Stimulated activated CD4-positive, alpha-beta T cell treated with anti-CD3 and anti-CD28 coated beads, Interleukin-1b, Interleukin-23, amount 100 ng/mL, for 1 hour (primary cell): ENCODE data around the gene SYNGR1.
"Not testable (repeated sequence)": the region's sequence is repeated elsewhere in the genome, so short reads cannot be mapped to it uniquely, and the experiment has no call there.

Experiments used
- DNase-seq, 2 donors: peaks; one replicate each; pipeline ENCODE4 v3.0.0-alpha.2; 2020; ENCODE audit warnings: low read depth in 2 of 2

SYNGR1 gene

DNA sequence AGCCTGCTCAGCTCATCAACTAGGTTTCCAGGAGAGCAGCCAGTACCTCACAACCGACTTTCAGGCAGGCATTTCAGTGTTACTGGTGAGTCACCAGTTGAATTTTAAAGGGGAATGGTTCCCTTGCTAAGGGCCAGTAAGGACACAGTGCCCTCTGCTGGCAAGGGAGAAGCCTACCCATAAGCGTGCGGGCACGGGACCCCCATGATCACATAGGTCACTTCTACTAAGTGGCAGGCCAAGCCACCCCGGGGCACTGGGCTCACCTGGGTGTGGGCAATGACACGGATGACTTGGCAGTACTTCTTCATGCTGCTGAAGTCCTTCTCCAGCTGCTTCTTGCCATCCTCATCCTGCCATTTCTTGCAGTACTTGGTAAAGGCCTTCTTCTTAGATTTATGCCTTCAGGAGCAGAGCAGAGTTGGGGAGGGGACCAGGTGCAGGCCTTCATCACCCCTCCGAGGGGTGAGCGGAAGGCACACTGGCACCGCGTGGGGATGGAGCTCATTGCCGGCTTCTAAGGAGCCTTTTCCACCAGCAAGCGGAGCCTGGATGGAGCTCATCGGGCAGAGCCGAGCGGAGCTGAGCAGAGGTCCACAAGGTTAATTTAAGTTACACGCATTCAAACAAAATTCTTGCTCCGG, 33.2 kb upstream of the SYNGR1 start:
- peak; percentile 46 to 56 for DNase-seq

DNA sequence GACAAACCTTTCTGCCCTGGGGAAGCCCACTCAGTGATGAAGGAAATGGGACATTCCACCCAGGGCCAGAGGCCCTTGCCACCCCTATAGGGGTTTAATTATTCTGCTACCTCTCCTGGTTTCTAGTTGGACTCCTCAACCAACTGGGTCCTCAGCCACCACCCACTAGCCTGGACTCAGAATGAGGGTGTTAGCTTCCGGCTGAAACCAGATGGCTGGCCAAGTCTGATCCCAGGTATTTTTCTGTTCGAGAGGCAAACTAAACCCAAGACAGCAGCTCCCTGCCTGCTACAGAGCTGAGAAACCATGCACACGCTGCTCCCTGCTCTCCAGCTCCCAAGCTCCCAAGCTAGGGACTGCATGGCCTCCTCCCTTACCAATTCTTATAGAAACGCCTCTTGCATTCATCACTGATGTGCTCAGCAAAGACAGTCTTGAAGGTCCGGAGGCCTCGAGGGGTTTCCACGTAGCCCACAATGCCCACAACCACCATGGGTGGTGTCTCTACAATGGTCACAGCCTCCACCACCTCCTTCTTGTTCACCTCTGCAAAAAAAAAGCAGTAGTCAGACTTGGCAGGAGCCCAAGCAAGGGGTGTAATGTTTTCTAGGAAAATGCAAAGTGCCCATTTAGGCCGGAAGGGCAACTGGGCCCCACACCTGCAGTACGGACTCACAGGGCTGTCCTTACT, 32.6 kb upstream of the SYNGR1 start:
- DNase-seq, result no peak

DNA sequence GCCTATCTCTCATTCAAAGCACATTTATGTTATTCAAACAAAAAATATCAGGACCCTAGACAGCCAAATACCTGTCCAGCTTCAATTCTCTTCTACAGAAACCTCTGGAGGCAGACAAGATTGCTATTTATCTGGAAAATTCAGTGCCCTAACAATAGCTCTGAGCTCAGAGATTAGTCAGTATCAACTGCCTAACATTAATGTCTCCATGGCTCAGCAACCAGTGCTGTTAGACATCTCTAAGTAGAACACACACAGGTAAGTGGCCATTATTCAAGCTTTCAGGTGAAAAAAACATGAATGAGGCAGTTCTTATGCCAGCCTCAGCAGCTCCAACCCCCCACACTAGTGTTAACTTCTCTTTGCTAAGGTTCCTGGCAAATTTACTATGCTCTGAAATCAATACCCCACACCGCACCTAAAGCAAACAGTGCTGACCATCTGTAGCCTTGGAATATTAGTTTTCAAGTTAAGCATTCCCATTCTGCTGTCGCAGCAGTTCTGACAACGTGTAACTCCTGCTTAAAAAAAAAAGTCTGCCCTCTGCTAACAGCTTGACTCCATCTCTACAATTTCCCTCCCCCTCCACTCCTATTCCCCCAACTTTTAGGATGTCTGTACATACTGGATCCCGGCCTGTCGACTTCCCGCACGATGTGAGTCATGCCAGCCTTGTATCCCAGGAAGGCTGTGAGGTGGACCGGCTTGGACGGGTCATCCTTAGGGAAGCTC, 31.9 kb upstream of the SYNGR1 start:
- DNase-seq, result no peak

DNA sequence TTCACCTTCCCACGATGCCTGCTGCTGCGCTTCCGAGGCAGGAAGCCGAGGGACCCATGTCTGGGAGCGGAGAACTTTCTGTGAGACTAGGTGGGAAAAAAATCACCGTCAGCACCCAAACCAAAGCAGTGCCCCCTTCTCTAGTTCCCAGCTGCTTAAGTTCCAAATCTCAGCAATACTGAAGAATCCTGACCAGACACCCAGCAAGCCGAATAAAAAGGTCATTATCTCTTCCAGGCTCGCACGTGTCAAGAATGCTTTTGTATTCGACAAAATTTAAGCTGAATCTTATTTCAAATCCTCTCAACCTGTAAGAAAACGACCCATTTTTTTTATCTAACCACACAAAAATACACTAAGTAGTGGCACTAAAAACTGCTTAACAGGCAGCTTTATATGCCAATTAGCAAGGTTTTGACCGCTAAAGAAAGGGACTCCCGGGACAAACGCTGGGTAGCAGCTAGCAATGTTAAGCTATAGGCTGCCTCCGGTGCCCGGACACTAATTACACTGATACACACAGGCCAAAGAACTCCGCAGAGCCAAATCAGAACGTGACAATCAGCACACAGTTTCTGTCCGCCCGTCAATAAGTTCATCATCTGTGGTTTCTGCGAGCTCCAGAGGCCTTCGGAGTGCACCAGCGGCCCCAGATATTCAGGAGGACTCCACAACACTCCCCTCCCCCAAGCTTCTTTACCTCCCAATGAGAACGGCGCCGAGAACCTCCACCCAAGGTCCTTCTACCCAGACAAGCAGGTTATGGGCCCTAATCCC, 31.1 kb upstream of the SYNGR1 start:
- DNase-seq, result no peak

DNA sequence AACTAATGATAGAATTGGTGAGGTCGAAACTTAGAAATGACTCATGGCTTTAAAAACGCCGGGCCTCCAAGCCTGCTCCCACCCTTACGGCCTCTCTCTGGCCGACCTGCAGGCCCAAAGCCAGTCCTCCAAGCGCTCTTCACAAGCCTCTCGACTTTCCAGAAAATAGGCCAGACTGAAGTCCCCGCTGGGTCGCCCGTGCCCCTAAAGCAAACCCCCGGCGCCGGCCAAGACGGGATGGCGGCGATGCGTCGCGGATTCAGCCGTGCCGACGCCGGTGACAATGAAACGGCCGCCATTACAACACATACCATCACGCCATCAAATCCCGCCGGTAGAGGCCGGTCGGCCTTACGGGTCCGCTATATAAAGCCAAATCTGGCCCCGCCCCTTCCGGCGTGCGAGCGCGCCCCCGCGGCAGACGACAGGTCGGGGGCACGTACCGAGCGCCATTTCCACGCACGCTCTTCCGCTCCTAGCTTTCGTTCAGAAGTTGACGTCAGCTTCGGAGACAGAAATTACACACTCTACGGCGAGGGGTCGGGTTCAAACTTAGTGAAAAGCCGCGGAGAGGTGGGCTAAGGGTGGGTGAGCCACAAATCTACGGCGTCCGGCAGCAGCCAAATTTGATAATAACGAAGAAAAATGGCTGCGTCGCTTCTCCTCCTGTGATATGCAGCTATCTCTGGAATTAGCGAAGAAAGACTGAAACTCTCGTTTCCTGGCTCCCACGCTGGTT, 30.3 kb upstream of the SYNGR1 start, which contains the start of gene RPL3:
Gene RPL3, minus strand, starts transcription at position 340 of the 739 bp plus-strand sequence. Its CDS starts 26 bp downstream, at position 314.
- DNase-seq, result peak; percentile 95 to 97

DNA sequence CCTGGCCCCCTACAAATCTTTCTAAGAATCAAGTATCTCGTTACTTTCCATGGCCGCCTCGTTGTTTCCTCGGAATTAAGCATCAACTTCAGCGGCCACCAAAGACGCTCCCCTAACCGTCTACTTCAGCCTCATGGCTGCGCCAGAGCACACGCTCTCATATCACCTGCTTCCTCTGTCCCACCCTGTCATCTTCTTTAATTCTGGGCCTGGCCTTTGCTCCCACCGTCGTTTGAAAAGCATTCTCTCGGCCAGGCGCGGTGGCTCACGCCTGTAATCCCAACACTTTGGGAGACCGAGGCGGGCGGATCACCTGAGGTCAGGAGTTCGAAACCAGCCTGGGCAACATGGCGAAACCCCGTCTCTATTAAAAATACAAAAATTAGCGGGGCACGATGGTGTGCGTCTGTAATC, 29.2 kb upstream of the SYNGR1 start:
- DNase-seq, result not testable (repeated sequence)

DNA sequence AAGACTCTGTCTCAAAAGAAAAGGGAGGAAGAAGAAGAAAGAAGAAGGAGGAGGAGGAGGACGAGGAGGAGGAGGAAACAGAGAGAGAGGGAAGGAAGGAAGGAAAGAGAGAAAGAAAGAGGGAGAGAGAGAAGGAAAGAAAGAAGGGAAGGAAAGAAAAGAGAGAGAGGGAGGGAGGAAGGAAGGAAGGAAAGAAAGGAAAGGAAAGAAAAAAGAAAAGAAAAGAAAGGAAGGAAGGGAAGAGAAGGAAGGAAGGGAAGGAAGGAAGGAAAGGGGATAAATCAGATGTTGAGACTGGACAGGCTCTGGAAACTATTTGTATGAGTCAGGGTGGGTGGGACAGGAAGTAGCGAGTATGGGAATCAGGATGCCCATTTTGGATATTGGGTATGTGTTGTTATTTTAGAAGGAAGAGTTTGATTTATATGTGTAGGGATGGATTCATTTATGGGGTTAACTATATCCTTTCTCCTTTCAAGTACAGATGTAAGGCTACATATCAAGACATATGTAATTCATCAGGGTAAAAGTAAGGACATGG, 24.3 kb upstream of the SYNGR1 start:
- no peak for DNase-seq

DNA sequence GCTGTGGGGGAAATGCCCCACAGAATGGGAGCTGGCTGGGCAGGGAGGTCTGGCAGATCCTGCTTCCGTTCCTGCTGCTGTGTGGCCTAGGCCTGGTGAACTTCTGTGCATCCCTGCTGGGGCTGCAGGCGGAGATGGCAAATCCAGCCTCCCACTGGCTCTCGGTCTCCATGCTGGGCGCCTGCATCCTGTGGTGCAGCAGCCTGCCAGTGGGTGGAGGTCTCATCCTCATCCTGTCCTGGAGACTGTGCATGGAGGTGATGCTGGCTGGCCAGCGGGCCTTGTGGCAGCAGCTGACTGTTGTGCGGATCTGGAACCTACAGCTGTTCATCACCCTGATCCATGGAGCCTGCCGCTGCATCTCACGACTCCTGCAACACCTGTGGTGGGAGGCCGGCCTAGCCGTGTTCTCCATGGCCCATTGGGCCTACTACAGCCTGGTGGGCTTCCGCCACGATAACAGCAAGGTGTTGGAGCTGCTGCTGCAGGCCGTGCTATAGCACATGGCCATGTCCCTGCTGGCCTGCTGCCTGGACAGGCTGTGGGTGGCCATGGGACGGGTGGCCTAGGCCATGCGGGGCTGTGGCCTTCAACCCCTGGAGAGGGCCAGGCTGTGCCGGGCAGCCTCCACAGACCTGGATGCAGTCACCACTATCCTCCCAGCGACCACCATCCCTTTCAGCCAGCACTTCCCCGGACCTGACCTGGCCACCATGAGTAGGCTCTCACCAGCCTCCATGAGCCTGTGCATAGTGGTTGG, 21.6 kb upstream of the SYNGR1 start:
- DNase-seq, result no peak

DNA sequence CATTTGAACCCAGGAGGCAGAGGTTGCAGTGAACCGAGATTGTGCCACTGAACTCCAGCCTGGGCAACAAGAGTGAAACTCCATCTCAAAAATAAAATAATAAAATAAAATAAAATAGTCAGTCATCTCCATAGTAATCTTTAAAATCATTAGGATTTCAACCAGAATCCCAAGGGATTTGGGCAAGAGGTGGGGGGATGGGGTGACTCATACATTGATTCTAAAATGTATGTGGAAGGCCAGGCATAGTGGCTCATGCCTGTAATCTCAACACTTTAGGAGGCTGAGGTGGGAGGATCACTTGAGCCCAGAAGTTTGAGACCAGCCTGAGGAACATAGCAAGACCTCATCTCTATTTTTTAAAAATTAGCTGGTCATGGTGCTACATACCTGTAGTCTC, 19.2 kb upstream of the SYNGR1 start:
- DNase-seq, result not testable (repeated sequence)

DNA sequence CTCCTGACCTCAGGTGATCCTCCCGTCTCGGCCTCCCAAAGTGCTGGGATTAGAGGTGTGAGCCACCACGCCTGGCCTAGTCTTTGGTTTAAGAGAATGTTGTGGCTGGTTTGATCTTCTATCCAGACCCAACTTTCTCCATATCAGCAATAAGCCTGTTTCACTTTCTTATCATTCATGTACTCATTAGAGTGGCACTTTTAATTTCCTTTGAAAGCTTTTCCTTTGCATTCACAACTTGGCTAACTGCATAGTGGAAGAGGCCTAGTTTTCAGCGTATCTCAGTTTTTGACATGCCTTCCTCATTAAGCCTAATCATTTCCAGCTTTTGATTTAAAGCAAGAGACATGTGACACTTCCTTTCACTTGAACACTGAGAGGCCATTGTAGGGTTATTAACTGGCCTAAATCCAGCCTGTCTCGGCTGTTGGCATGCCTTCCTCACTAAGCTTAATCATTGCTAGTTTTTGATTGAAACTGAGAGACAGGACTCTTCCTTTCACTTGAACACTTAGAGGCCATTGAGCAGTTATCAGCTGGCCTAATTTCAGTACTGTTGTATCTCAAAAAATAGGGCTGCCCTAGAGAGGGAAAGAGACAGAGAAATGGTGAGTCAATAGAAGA, 17.2 kb upstream of the SYNGR1 start:
- no peak for DNase-seq

DNA sequence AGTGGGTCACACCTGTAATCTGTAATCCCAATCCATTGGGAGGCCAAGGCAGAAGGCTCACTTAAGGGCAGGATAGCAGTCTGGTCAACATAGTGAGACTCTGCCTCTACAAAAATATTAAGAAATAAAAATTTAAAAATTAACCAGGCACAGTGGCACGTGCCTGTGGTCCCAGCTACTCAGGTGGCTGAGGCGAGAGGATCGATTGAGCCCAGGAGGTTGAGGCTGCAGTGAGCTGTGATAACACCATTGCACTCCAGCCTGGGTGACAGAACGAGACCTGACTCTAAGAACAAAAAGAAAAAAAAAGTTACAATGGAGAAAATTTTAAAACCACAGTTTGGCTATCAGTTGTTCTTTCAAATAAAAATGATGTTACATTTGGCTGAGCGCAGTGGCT, 13.4 kb upstream of the SYNGR1 start:
- DNase-seq, result no peak

DNA sequence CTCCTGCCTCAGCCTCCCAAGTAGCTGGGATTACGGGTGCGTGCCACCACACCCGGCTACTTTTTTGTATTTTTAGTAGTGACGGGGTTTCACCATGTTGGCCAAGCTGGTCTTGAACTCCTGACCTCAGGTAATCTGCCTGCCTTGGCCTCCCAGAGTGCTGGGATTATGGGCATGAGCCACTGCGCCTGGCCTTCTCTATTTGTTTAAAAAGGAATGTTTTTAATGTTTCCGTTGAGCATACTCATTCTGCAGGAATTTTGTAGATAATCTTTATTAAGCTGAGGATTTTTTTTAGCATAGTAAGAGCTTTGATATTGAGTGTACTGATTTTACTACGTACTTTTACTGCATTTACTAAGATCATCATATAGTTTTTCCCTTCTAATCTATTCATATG, 10.0 kb upstream of the SYNGR1 start:
- DNase-seq, result not testable (repeated sequence)

DNA sequence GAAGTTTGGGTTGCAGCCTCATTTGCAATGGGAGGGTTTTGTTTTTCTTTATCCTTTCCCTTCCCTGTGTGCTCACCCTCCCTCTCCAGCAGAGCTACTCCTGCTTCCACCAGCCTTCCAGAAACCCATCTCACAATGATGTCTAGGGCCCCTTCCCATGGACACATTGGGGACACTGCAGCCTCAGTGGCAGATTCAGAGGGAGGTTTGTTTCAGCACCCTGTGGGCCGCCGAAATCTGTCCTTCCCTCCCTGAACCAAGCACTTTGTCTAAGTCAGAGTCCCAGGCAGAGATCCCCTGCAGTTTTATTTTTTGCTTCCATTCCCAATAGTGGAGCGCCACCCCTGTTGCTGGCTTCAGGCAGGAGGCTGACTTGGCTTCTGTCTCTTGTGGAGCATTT, 8.6 kb upstream of the SYNGR1 start:
- DNase-seq, result no peak

DNA sequence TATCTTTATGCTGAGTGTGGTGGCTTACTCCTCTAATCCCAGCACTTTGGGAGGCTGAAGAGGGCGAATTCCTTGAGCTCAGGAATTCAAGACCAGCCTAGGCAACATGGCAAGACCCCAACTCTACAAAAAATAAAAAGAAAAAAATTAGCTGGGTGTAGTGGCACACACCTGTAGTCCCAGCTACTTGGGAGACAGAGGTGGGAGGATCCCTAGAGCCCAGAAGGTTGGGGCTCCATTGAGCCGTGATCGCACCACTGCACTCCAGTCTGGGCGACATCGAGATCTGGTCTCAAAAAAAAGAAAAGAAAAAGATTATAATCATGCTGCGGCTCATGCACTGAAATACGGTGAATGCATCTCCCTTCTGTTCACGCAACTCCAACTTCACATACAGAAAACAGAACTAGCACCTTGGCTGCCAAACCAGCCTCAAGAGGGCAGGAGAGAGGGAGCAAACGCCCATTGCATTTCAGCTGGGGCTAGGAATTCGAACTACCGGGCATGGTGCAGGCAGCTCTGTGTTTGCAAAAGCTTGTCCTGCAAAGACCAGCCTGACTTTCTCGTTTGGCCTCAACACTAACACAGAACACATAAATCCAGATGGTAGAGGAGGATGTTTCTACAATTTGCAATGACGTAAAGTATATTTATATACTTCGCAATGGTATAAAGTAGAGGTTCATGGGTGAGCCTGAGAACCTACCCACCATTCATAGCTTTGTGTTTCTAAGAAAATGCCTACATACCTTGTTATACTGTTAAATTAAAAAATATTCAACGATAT, 6.3 kb upstream of the SYNGR1 start:
- no peak for DNase-seq

DNA sequence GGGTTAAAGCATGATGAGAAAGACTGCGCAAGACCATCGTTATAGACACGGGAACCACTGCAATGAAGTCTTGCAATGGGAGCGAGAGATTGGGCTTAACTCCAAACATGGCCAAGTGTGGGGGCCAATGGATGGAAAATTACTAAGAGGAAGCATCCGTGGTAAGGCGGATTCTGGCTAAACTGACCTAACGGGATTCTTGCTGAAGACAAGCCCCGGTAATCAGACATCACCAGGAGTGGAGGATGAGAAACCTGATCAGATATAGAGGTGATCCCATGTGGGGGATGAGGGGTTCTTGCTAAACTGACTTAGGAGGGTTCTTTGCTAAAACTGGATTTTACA, 5.8 kb upstream of the SYNGR1 start:
- no peak for DNase-seq

DNA sequence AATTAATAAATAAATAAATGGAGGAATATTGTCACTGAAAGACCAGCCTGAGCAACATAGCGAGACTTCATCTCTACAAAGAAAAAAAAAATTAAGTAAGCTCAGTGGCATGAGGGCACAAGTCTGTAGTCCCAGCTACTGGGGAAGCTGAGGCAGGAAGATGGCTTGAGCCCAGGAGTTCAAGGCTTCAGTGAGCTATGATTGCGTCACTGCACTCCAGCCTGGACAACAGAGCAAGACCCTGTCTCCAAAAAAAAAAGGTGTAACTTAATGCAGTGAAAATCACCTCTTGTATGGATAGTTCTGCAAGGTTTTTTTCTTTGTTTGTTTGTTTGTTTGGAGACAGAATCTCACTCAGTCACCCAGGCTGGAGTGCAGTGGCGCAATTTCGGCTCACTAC, 4.6 kb upstream of the SYNGR1 start:
- DNase-seq, result no peak

DNA sequence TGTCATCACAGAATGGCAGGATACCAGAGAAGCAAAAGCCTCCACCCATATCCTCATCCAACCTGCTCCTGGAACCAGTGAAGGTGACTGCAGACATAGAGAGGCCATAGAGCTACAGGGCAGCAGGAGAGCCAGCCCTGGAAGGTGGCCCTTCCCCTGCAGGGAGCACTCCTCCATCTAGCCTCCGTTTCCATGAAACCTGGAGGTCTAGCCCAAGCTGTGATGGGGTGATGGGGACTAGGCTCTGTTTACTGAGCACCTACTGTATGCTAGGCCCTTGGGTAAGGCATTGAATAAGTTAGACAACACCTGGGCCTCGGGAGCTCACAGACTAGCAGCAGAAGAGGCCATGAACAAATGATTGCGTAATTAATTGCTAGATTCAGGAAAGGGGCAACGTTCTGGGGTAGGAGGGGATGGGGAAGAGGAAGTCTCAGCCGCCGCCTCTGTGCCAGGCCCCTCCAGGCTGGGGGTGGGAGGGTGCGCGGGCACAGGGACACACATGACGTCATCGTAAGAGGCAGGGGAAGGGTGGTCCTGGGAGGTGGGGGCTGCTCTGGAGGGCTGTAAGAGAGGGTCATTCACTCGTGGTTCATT, 784 bp upstream of the SYNGR1 start:
- no peak for DNase-seq

DNA sequence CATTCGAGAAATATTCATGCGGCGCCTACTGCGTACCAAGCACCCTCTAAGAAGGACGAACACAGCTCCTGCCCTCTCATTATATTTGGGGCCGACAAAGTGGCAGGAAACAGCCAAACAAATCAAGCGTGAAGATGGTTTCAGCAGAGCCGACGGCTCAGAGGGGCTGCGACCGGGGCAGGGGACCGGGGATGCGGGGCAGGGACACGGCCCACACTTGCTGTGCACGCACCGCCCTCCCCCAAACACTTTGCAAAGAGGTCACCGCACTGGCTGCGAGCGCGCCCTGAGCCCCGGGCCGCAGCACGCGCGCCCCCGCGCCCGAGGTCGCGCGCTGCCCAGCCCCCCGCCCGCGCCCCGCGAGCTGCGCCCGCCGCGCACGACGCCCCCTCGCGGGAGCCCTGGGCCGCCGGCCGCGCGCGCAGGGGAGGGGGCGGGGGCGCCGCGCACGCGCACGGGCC, 255 bp upstream of the SYNGR1 start:
- no peak for DNase-seq
